GM20431 (cell line): ENCODE measurements around the gene HOMER2.
"Not testable (repeated sequence)": the region's sequence is repeated elsewhere in the genome, so short reads cannot be mapped to it uniquely, and the experiment has no call there.

Experiments
- in situ Hi-C: fragments of 300-500 bp; cut with MseI, MboI; formaldehyde crosslinking; loops from one replicate; pipeline ENCODE4 v1.15.0; 2020; ENCODE audit warnings: low sequenced_read_pairs; ENCODE audit not compliant: unreplicated experiment

HOMER2 gene

DNA sequence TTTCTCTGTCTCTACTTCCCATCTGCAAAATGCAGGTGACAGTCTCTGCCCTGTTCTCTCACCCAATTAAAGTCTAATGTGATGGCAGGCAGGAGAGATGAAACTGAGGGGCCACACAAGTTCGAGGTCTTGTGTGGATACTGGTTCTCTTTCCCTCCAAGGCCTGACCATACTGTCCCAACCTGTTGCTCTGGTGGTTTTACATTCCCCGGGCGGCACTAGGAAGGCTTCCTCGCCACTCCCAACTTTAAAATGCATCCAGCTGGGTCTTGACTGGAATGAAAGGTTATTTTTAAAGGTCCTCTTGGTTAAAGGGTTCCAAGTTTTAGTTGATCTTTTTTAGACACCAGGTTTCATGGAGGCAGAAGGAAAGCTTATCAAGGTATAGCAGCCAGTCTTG is 105.9 kb downstream of the HOMER2 start:
- in situ Hi-C loops = no loop called here

DNA sequence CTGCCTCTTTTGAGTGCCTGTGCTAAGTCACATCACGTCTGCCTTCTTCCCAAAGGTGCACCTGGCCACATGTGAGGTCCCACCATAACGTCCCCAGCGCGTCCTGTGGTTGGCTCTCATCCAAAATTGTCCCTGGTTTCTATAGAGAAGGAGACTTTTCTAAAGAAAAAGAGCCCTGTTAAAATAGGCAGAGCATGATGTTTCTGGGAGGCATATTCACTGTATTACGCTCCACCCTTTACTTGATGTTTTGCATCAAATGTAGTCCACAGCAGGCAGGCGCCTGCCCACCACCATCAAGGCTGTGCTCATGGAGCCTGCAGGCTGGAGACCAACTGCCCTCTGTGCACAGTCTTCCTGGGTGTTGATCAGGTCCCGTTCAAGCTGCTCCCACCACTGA is 106.8 kb downstream of the HOMER2 start:
- in situ Hi-C loops = no loop called here

DNA sequence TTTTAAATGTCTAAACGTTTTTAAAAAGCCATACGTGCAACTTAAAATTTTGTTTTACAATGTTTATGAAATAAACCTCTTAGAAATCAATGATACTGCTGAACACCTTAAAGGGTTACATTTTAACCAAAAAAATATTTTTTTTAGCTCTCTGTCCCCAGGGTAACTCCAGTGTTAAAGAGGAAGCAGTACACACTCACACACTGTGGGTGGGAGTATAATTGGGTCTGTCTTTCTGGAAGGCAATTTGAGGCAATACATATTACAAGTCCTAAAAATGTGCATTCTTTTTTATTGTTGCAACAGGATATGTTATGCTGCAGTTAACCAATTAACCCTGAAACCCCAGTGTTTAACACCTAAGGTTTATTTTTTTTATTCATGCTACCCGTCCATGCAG is 109.0 kb downstream of the HOMER2 start:
- in situ Hi-C loops = no loop called here

GRCh38 chr15:82840166-82840565 is 112.4 kb downstream of the HOMER2 start:
- in situ Hi-C loops = no loop called here

DNA sequence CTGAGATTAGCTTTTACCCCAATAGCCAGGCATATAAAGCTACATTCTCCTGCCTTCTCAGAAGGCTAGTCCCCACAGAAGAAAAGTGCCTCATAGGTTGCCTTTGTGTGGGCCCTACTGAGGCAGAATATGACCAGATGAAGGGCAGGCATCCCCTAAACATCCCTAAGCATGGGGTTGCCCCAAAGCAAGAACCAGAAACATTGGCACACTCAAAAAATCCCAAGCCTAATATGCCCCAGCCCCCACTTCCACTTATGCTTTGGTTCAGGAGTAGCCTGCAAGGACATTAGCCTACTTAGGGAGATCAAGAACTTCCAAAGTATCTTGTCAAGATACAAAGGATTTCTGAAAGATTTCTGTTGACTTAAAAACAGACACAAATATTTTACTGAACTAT is 113.4 kb downstream of the HOMER2 start:
- in situ Hi-C loops = no loop called here

DNA sequence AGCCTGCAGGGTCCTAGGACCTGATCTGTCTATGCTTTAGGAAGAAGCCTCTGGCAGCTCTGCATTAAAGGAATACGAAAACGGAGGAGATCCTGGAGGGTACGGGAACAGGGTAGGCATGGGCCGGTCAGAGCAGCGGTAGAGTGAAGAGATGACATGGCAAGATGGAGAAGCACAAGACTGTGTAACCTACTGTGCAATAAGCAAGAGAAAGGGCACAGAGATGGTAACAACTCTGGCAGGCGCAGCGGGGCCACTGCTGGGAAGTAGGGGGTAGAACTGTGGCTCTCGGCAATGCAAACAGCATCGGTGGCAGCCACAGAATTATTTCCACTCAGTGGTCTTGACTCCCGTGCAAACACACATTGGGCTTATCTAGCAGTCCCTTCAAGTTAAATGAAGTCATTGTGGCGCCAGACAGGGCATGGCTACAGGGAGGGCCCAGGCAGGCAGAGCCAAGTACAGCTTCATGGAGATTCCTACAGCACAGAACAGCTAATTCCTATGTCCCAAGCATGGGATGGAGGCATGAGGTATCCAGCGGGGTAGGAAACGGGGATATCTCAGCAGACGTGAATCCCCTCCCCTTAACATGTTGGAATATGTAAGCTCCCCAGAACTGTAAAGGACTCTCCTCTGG is 114.3 kb downstream of the HOMER2 start:
- in situ Hi-C loops = no loop called here

- in situ Hi-C loops = no loop called here
These were observed 117.1 kb downstream of the HOMER2 start for GRCh38 chr15:82835391-82835917.

- in situ Hi-C loops = no loop called here
These were observed 119.2 kb downstream of the HOMER2 start for GRCh38 chr15:82833362-82833682.

- in situ Hi-C loops = no loop called here
These were observed 119.7 kb downstream of the HOMER2 start for GRCh38 chr15:82832601-82833361.

GRCh38 chr15:82831894-82832600 is 120.5 kb downstream of the HOMER2 start:
- in situ Hi-C loops = no loop called here

DNA sequence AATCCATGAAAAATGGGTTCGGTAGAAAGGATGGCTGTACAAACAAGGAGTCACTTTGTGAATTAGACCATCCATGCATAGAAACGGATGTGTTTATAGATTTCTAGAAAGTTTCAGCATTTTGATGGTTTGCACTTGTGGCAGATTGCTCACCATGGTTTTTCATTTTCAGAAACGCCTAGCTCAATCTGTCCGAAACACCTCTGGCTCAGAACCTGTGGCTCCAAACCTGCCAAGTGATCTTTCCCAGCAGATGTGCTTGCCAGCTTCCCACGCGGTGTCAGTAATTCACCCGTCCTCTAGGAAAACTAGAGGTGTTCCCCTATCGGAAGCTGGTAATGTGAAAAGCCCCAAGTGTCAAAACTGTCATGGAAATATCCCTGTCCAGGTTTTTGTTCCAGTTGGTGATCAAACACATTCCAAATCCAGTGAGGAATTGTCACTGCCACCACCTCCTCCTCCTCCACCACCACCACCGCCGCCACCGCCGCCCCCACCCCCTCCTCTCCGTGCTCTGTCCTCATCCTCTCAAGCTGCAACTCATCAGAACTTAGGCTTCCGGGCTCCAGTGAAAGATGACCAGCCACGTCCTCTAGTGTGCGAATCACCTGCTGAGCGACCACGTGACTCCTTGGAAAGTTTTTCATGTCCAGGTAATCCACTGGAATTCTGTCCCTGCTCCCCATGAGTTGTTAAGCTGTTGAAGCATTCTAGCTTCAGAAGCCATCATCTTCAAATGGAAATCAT is 121.9 kb downstream of the HOMER2 start:
- in situ Hi-C loops = no loop called here

GRCh38 chr15:82829234-82829633 is 123.3 kb downstream of the HOMER2 start:
- in situ Hi-C loops = no loop called here

- in situ Hi-C loops = no loop called here
These were observed 124.4 kb downstream of the HOMER2 start for GRCh38 chr15:82828075-82828474.

DNA sequence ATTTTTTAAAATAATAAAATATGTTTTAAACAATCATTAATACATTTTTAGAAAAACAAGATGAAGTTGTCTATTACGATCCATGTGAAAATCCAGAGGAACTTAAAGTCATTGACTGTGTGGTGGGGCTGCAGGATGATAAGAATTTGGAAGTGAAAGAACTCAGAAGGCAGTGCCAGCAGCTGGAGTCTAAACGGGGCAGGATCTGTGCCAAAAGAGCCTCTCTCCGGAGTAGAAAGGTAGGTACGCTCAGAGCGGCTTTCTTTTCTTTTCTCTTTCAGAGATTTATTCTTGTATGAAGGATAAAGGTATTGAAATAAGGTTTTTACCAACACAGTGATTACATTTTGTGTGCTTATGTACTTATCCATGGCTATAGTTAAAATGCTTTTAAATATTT is 129.5 kb downstream of the HOMER2 start:
- in situ Hi-C loops = no loop called here

DNA sequence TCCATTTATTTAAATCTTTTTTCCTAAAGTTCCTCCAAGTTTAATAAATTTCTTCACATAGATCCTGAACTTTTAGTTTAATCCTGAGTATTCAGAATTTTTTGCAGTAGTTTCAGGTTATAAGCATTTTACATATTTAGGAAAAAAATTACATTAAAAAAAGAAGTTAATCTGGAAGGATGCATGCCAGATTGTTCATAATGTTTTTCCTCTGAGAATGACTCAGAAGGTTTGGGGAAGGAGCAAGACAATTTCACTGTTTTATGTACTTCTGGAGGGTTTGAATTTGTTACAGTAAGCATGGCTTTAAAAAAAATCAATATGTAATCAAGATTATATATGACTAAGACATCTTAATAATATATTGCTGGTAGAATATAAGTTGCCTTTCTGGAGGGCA is 130.7 kb downstream of the HOMER2 start:
- in situ Hi-C loops = not testable (repeated sequence)

DNA sequence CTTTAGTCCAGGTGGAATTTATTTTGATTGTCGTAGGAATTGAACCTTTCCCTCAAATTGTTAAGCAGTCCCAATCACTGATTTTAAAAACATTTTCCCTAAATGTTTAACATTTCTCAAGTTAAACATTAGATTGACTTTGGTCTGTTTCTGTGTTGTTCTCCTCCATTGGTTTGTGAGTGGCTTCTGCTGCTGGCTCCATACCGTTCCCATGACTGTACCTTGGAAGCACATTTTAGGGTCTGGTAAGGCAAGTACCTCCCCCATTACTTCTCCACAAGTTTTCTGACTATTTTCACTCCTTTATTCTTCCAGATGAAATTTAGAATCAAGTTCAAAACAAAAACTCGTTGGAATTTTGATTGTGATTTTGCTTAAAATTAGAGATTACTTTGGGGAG is 131.1 kb downstream of the HOMER2 start:
- in situ Hi-C loops = not testable (repeated sequence)

- in situ Hi-C loops = no loop called here
These were observed 132.4 kb downstream of the HOMER2 start for GRCh38 chr15:82820128-82820527.

GRCh38 chr15:82812994-82813393 is 139.5 kb downstream of the HOMER2 start:
- in situ Hi-C loops = no loop called here

DNA sequence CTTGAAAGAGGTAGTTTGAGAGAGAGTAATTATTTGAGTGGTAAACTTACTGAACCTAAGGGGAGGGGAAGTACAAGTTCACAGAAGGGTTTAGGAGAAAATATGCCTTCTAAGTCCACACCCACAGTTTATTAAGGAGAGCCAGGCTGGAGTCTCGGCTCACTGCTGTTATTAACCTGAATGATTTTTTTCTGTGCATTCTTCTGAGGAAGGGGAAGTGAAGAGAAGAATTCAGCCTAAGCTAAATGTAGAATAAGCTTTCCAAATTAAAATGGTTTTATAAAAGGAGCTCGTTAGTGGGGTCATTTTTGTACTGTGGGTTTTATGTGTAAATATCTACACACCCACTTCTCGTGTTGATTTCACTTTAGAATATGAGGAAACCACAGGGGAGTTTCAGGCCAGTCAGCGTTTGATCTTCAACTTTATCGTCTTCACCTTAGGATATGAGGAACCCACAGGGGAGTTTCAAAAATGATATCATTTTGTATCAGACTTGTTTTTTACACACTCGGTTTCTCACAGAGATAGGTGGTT is 141.6 kb downstream of the HOMER2 start:
- in situ Hi-C loops = no loop called here
